NCI-H460 (cell line): Measurements from ENCODE around the gene BIRC3. TPM values are rescaled to one million over a fixed set of nuclear protein-coding genes. Genes with fewer than 3 reads are reported as not detected.
A peak's percentile ranks its signal among the peaks of the same experiment; 100 is the strongest.

Experiments used
- DNase-seq: peaks from one replicate; pipeline ENCODE4 v3.0.0-alpha.2; 2016; ENCODE audit warnings: low read depth; ENCODE audit errors: extremely low read depth
- polyA plus RNA-seq: library from polyadenylated mRNA; depleted of rRNA; stranded (reverse); fragments of >200 nt; gene quantifications from 2 replicates; pipeline ENCODE4 v1.2.3, GENCODE V29; 2014; cell fraction: nucleus; rRNA removed
- total RNA-seq: library from RNA; depleted of rRNA; stranded (reverse); fragments of >200 nt; shearing (Covaris generic); gene quantifications from 2 replicates; pipeline ENCODE4 v1.2.3, GENCODE V29; 2014; rRNA removed

Gene BIRC3
- total RNA-seq, result 1.6 and 2.0 TPM in 2 replicates
- 0.17 and 2.1 TPM in 2 replicates for polyA plus RNA-seq

GRCh38 chr11:102317099-102317767, at the start of gene BIRC3:
TSS of gene BIRC3 (plus strand) at chr11:102317484. CDS start at chr11:102324510, 7,026 bp downstream.
- peak; percentile 59 for DNase-seq

DNA sequence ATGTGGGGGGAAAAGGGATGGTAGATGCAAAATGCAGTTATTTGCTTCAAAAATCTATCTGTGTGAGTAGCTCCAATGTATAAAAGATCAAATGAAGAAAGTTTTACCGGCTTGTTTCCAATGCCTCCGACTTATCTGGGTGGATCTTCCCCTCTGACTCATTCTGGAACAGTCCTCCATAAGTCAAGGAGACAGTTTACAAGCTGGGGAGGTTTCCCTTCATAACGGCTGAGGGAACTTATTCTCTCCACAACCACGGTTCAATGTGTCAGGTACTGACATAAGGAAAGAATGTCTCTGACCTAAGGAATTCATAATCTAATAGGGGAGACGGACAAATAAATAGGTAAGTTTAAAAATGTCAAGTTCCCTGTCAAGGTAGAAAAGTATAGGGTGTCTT, 49.7 kb upstream of the BIRC3 start:
- no peak for DNase-seq

DNA sequence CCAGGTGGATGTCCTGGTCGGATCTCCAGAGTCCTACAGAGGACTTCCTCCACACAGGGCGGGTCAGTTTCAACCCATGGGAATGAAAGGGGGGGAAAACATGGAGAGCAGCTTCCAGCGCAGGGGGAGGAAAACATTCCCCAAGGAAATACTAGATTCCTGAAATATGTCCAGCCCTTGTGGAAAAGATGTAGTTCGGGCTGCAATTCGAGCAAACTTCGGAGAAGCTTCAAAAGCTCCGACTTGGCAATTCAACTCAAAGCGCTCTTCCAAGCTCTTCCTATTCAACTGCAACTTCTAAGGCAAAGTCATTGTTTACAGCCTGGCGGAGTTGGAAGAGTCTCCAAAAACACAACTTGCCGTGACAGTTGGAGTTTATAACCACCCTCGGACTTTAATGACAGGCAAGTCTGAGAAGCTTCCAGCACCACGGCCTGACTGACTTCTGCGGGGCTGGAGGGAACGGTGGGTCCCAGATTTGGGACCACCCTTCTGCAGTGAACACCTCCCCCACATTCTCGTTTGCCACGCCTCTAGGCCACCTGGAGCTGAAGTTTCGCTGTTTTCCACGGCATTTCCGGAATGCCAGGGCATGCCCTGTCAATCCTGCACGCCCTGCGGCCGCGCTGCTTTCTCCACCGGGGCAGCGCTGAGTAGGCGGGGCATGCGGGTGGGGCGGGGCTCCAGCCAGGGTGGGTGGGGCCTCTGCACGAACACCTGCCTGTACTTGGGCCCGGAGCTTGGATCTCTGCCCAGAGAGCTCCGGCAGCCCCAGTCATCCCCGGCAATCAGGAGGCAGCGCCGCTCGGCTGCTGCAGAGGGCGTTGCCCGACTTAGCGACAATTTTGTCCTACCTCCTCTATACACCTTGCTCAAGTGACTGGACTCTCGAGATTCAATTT, 49.0 kb upstream of the BIRC3 start:
- peak; percentile 54 for DNase-seq

- no peak for DNase-seq
Observed at GRCh38 chr11:102268985-102269470, 48.3 kb upstream of the BIRC3 start.

DNA sequence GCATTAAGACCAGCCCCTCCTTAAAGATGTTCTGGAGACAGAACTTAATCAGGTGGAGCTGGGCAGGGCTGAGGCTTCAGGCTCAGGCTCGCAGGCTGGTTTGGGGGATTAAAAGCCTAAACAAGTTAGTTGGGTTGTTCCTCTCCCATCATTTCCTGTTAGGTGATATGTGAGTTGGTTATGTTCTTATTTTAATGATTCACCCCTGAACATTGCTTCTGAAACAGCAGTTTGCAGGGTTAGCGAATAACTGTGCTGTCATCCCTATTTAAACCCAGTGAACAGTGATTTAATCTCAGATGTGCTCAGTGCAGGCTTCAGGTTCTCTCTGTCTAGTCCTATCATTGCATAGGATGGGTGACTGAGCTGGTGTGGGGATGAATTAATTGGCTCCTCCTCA, 47.4 kb upstream of the BIRC3 start:
- DNase-seq, result no peak

DNA sequence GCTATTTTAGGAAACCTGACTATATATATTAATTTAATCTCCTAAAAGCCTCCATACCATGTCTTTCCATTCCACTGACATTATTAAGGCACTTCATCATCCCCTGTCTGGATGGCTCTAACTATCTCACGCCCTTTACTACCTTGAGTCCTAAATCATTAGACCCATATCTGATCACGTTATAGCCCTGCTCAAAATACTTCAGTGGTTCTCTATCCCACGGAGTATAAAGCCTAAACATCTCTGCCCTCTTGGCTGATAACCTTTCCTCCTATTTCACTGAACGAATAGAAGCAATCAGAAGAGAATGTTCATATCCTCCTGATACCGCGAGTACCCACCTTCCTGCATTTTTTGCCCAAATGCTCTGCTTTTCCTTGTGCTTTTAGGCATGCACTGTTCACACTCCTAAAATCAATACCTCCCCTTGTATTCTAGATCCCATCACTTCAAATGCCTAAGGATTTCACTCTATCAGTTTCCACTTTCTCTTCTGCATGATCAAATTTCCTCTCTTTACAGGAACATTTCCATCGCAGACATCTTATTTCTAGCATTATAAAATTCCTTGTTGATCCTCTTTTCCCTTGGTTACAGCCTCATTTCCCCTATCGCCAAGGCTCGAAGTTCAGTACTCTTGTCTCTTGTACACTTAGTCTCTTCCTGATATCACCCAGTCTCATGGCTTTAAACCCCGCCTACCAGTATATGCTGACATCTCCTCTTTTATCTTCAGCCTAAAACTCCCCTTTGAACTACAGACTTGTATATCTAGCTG, 45.0 kb upstream of the BIRC3 start:
- DNase-seq, result no peak

DNA sequence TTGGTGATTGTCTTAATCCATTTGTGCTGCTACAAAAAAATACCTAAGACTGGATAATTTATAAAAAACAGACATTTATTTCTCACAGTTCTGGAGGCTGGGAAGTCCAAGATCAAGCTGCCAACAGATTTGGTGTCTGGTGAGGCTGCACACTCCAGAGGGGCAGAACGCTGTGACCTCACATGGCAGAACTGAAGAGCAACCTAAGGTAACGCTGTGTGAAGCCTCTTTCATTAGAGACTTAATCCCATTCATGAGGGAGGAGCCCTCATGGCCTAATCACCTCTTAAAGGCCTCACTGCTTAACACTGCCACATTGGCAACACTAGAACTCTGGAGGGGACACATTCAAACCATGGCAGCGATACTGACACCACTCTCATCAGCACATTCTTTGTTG, 42.7 kb upstream of the BIRC3 start:
- no peak for DNase-seq

DNA sequence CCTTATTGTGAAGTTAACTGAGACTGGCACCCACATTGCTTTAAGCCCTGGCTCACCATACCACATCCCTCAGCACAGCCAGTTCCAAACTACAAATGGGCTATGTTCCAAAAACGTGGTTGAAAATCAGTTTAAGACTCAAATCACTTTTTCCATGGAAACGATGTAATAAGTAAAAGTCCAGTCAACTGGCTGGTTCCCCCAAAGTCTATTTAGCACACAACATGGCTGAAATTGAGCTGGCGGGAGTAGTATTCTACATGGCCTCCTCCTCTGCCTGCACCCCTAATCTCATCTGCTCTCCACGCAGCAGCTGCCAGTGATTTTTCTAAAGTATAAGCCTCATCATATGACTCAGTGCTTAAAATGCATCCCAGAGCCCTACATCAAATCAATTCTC, 40.9 kb upstream of the BIRC3 start:
- no peak for DNase-seq

DNA sequence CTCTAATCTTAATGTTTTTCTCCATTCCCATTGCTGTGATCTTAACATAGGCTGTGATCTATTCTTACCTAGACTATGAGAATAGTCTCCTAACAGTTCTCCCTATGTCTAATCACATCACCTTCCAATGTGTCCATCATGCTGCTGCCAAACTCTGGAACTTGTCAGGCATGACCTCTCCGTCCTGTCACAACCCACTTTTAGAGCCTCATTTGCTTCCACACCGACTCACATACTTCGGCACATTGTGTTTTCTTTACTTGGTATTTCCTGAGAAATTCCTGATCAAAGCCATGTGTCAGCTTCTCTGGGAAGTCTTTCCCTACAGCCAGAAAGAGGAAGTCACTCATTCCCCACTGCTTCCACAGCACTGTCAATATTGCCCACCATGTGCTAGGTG, 40.5 kb upstream of the BIRC3 start:
- DNase-seq, result no peak

GRCh38 chr11:102279641-102280170, 37.6 kb upstream of the BIRC3 start:
- no peak for DNase-seq

DNA sequence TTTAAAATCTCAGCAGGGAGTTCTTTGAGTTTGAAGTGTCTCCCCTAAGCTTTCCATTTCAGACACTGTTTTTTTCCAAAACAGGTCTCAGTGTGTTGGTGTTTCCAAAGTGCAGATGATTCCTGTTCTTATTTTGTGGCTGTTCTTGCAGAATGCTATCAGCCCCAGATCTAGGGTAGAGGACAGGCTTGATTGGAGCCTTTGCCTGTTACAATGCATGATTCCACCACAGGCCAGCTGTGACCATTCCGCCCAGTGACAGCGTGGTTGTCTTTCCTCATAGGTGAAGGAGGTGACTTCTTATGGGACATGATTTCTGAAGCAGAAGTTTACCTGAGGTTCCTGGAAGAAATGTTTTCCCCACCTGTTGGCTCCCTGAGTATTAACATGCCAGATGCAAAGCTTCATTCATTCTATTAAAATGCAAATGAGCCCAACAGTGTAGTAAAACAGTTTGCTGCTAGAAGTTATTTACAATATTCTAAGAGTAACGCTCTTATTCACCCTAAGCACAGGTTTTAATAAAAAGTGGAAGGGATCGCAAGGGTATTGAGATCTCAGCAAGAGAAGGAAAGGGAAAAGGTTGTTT, 36.9 kb upstream of the BIRC3 start:
- DNase-seq, result no peak

GRCh38 chr11:102283116-102283485, 34.2 kb upstream of the BIRC3 start:
- no peak for DNase-seq

DNA sequence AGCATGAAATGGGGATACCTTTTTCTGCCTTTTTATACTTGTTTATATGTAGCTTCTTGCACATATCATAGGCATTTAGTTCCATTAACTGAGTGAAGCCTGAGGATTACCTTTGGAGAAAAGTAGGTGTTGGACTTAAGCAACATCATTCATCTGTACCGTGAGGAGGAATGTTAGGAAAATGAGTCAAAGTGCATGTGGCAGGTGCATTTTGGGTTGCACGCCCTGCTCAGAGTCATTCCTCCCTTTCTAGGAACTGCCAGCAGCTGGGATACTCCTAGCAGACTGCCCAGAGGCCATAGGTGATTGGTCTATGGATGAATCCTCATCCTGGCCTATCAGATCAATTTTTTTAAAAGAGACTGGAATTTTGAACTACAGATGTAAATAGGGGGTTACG, 33.3 kb upstream of the BIRC3 start:
- no peak for DNase-seq

- no peak for DNase-seq
Observed at GRCh38 chr11:102286292-102286691, 31.0 kb upstream of the BIRC3 start.

GRCh38 chr11:102287964-102288724, 29.1 kb upstream of the BIRC3 start:
- peak; percentile 70 for DNase-seq

- DNase-seq, result no peak
Observed at GRCh38 chr11:102288725-102289083, 28.6 kb upstream of the BIRC3 start.

- no peak for DNase-seq
Observed at GRCh38 chr11:102289592-102289991, 27.7 kb upstream of the BIRC3 start.

- DNase-seq, result no peak
Observed at GRCh38 chr11:102291831-102292230, 25.5 kb upstream of the BIRC3 start.

- DNase-seq, result no peak
Observed at GRCh38 chr11:102292933-102293332, 24.4 kb upstream of the BIRC3 start.
